IPS-15b (cell line): ENCODE data around the gene CHST4.

Experiments
- H3K27me3 ChIP-seq: one replicate; pipeline ENCODE4 v1.6.1; 2013; ENCODE audit warnings: low read length; ENCODE audit not compliant: control insufficient read depth, insufficient read depth
- H3K36me3 ChIP-seq: one replicate; pipeline ENCODE4 v1.6.1; 2013; ENCODE audit warnings: low read length; ENCODE audit not compliant: control insufficient read depth, insufficient read depth
- H3K4me1 ChIP-seq: one replicate; pipeline ENCODE4 v1.6.1; 2013; ENCODE audit warnings: mild to moderate bottlenecking, low read length; ENCODE audit not compliant: control insufficient read depth, insufficient read depth
- H3K4me3 ChIP-seq: one replicate; pipeline ENCODE4 v1.5.1; 2013; ENCODE audit warnings: low read depth, low read length
- H3K9ac ChIP-seq: one replicate; pipeline ENCODE4 v1.6.1; 2013; ENCODE audit warnings: low read depth, mild to moderate bottlenecking, low read length
- H3K9me3 ChIP-seq: one replicate; pipeline ENCODE4 v1.6.1; 2013; ENCODE audit warnings: mild to moderate bottlenecking, low read length; ENCODE audit not compliant: control insufficient read depth, insufficient read depth

The CHST4 gene

GRCh38 chr16:71528863-71529262, 2.6 kb downstream of the CHST4 start:
- Histone ChIP-seq H3K4me3 (no peak overlapping the region), H3K27me3 (no peaks in the 10 kb centered on the region), H3K36me3 (no peaks in the 10 kb centered on the region), H3K4me1 (peaks cover 14% of the 10 kb centered on the region), H3K9ac (no peak overlapping the region), H3K9me3 (no peaks in the 10 kb centered on the region)

GRCh38 chr16:71532366-71532765, 6.1 kb downstream of the CHST4 start:
- H3K9ac ChIP-seq = no peak overlapping the region
- peaks cover 3% of the 10 kb centered on the region for H3K36me3 ChIP-seq
- no peaks in the 10 kb centered on the region for H3K9me3 ChIP-seq
- no peaks in the 10 kb centered on the region for H3K27me3 ChIP-seq
- no peaks in the 10 kb centered on the region for H3K4me1 ChIP-seq
- H3K4me3 ChIP-seq = no peak overlapping the region

- no peaks in the 10 kb centered on the region for H3K4me1 ChIP-seq
- no peaks in the 10 kb centered on the region for H3K9me3 ChIP-seq
- H3K27me3 ChIP-seq = no peaks in the 10 kb centered on the region
- H3K9ac ChIP-seq = no peak overlapping the region
- peaks cover 3% of the 10 kb centered on the region for H3K36me3 ChIP-seq
- H3K4me3 ChIP-seq = no peak overlapping the region
Measured at GRCh38 chr16:71536752-71537499, 10.7 kb downstream of the CHST4 start.

GRCh38 chr16:71537643-71538042, 11.4 kb downstream of the CHST4 start:
- H3K9me3 ChIP-seq = no peaks in the 10 kb centered on the region

GRCh38 chr16:71542377-71542776, 16.2 kb downstream of the CHST4 start:
- Histone ChIP-seq H3K36me3 (no peaks in the 10 kb centered on the region), H3K4me3 (no peak overlapping the region), H3K9ac (no peak overlapping the region), H3K27me3 (peaks cover 5% of the 10 kb centered on the region), H3K4me1 (no peaks in the 10 kb centered on the region), H3K9me3 (no peaks in the 10 kb centered on the region)

More at GRCh38 chr16:71537643-71538042, 11.4 kb downstream of the CHST4 start:
- no peak overlapping the region for H3K9ac ChIP-seq
- H3K36me3 ChIP-seq = peaks cover 3% of the 10 kb centered on the region
- no peaks in the 10 kb centered on the region for H3K27me3 ChIP-seq
- H3K4me1 ChIP-seq = no peaks in the 10 kb centered on the region
- no peak overlapping the region for H3K4me3 ChIP-seq

GRCh38 chr16:71547168-71547567, 20.9 kb downstream of the CHST4 start:
- Histone ChIP-seq H3K9ac (no peak overlapping the region), H3K4me3 (no peak overlapping the region), H3K27me3 (peaks cover 5% of the 10 kb centered on the region), H3K4me1 (no peaks in the 10 kb centered on the region), H3K9me3 (no peaks in the 10 kb centered on the region), H3K36me3 (no peaks in the 10 kb centered on the region)

GRCh38 chr16:71552698-71553503, 26.7 kb downstream of the CHST4 start:
- H3K4me1 ChIP-seq = no peaks in the 10 kb centered on the region
- no peak overlapping the region for H3K9ac ChIP-seq
- H3K9me3 ChIP-seq = no peaks in the 10 kb centered on the region
- no peaks in the 10 kb centered on the region for H3K36me3 ChIP-seq
- no peaks in the 10 kb centered on the region for H3K27me3 ChIP-seq
- H3K4me3 ChIP-seq = no peak overlapping the region

GRCh38 chr16:71555230-71555891, 29.1 kb downstream of the CHST4 start:
- Histone ChIP-seq H3K4me3 (no peak overlapping the region), H3K27me3 (no peaks in the 10 kb centered on the region), H3K36me3 (no peaks in the 10 kb centered on the region), H3K9me3 (no peaks in the 10 kb centered on the region), H3K9ac (no peak overlapping the region), H3K4me1 (no peaks in the 10 kb centered on the region)

GRCh38 chr16:71557299-71557698, 31.1 kb downstream of the CHST4 start:
- Histone ChIP-seq H3K4me3 (no peak overlapping the region), H3K9ac (no peak overlapping the region), H3K4me1 (no peaks in the 10 kb centered on the region), H3K27me3 (no peaks in the 10 kb centered on the region), H3K9me3 (no peaks in the 10 kb centered on the region), H3K36me3 (no peaks in the 10 kb centered on the region)

- Histone ChIP-seq H3K4me3 (no peak overlapping the region), H3K27me3 (no peaks in the 10 kb centered on the region), H3K9ac (no peak overlapping the region), H3K36me3 (no peaks in the 10 kb centered on the region), H3K9me3 (no peaks in the 10 kb centered on the region), H3K4me1 (no peaks in the 10 kb centered on the region)
Measured at GRCh38 chr16:71557954-71558582, 31.8 kb downstream of the CHST4 start.

- Histone ChIP-seq H3K4me1 (no peaks in the 10 kb centered on the region), H3K9me3 (no peaks in the 10 kb centered on the region), H3K36me3 (no peaks in the 10 kb centered on the region), H3K4me3 (no peak overlapping the region), H3K9ac (no peak overlapping the region), H3K27me3 (no peaks in the 10 kb centered on the region)
Measured at GRCh38 chr16:71559855-71560254, 33.6 kb downstream of the CHST4 start.
